HFF-Myc (cell line): ENCODE data around the gene LDLRAP1.

Experiments
- DNase-seq: peaks from one replicate; pipeline ENCODE4 v3.0.0-alpha.2; 2011; ENCODE audit warnings: low read depth; ENCODE audit errors: extremely low read depth
- H3K4me3 ChIP-seq: replicated peaks from 2 replicates; pipeline ENCODE4 v1.5.1; 2011; ENCODE audit warnings: low read depth, mild to moderate bottlenecking, control low read depth, low read length
- TF ChIP-seq, protein P1 (sequence below): IDR thresholded peaks from 2 replicates; pipeline ENCODE4 v1.5.1; 2012; ENCODE audit warnings: mild to moderate bottlenecking, low read depth, low read length, control low read depth; ENCODE audit errors: missing control alignments

Gene LDLRAP1

DNA sequence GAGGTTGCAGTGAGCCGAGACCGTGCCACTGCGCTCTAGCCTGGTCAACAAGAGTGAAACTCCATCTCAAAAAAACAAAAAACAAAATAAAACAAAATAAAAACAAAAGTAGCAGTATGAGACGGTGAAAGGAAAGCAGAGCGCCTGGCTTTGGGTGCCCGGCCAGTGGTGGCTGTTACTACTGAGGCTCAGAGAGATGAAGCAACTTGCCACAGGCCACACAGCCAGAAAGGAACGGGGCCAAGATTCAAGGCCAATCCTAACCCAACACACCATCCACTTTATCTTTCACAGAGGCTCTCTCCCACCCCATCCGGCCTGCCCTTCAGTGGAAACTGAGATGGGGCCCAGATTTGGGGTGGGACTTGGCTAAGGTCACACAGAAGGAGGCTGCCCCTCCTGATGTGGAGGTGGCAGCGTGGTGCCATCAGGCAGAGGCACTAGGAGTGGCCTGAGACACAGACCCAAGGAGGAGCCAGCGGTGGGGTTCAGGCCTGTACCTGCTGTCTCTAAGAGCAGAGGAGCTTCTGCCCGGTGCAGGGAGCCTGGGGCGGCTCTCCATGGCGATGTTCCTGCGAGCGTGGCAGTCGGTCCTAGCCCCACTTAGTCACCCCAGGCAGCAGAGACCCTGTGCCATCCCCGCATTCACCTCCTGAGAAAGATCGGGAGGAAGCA is 33.2 kb downstream of the LDLRAP1 start:
- TF ChIP-seq, protein P1, sequence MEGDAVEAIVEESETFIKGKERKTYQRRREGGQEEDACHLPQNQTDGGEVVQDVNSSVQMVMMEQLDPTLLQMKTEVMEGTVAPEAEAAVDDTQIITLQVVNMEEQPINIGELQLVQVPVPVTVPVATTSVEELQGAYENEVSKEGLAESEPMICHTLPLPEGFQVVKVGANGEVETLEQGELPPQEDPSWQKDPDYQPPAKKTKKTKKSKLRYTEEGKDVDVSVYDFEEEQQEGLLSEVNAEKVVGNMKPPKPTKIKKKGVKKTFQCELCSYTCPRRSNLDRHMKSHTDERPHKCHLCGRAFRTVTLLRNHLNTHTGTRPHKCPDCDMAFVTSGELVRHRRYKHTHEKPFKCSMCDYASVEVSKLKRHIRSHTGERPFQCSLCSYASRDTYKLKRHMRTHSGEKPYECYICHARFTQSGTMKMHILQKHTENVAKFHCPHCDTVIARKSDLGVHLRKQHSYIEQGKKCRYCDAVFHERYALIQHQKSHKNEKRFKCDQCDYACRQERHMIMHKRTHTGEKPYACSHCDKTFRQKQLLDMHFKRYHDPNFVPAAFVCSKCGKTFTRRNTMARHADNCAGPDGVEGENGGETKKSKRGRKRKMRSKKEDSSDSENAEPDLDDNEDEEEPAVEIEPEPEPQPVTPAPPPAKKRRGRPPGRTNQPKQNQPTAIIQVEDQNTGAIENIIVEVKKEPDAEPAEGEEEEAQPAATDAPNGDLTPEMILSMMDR = no peak
- DNase-seq = no peak
- H3K4me3 ChIP-seq = no peak overlapping the region

- TF ChIP-seq, protein P1 = no peak
- no peak for DNase-seq
- no peak overlapping the region for H3K4me3 ChIP-seq
These were observed 33.9 kb downstream of the LDLRAP1 start for GRCh38 chr1:25577134-25577920.

DNA sequence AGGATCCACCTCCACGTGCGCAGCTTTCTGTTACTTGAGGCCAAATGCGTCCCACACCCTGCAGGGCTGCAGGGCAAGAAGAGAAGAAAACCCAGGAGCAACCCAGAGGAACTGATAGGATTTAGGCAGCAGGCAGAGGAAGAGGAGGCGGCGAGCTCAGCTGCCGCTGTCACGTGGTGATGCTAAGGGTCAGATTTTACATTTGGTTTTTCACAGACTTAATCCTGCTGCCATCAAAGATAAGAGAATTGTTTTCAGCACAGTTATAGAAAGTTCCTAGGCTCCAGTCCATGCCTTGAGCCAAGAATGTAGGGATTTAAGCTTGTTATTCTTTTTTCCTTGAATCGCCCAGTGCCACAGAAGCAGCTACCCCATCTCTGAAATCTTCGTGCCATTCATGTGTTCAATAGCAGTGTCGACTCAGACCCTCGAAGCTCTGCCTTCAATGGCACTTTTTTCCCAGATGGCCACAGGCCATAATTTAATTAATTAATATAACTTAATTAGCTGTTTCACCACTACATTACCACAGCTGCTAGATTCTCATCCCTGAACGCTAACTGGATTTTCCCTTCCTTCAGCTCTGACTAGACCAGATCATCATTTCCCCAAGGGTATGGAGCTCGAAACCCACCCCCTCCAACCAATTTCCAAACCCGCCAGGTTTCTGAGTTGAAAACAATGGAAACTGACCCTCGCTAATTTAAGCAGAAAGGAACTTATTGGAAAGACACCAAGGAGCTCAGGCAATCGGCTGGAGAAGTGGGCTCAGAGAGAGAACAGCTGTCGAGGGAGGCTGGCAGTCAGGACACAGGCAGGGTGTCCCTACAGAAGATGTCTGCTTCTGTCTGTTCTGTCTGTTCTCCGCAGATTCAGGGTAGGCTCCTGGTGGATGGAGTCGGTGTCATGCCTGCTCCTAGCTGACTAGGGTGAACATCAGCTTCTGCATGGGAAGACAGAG is 36.2 kb downstream of the LDLRAP1 start:
- no peak overlapping the region for H3K4me3 ChIP-seq
- DNase-seq = no peak
- TF ChIP-seq, protein P1 = no peak

DNA sequence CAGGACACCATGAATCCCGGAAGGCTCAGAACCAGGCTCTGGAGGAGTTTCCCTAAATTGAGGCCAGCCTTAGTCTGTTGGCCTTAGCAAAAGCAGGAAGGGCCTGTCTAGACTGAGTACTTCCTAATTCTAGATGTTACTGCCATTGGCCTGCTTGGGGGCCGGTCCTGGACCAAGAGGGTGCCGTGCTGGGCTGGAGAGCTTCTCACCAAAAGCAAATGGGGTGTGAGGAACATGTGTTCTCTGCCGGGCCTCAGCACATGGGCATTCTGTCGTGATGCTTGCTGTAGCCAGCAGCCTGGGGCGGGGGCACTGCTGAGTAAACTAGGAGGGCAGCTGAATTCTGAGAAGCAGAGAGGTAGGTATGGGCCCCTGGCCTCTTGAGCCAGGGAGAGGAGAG is 37.5 kb downstream of the LDLRAP1 start:
- H3K4me3 ChIP-seq = no peak overlapping the region
- TF ChIP-seq, protein P1 = no peak
- no peak for DNase-seq

GRCh38 chr1:25581764-25582163 is 38.4 kb downstream of the LDLRAP1 start:
- TF ChIP-seq, protein P1 = no peak
- no peak for DNase-seq
- H3K4me3 ChIP-seq = no peak overlapping the region

DNA sequence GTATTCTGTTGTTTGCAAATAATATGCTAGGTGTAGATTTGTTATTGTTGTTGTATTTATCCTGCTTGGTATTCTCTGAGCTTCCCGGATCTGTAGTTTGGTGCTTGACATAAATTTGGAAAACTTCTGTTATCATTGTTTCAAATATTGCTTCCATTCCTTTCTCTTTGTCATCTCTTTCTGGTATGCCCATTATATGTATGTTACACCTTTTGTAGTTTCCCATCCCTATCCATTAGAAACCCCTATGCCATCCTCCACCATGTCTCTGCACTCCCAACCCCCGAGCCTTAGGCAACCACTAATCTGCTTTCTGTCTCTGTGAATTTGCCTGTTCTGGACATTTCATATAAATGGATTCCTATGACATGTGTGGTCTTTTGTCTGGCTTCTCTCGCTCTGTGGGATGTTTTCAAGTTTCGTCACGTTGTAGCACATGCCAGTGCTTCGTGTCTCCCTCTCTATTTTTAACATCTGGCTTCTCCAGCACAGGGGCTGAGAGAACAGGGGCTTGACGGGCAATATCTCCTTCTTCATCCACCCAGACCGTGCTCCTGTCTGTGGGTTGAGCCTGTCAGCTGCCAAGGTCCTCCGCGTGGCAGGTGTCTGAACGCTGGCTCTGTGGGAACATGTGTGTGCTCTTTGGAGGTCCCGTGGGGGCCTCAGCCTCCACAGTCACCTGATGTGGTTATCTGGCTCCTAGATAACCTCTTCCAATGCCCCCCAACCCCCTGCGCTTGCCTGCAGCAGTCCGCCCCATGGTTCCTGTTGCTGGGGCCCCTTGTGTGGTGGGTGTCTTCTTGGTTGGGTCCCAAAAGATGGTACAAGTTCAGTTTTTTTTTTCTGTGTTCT is 40.3 kb downstream of the LDLRAP1 start:
- TF ChIP-seq, protein P1 = no peak
- H3K4me3 ChIP-seq = no peak overlapping the region
- DNase-seq = no peak
